KMS-11 (cell line): Measurements from ENCODE around the gene OTC.
A peak's percentile ranks its signal among the peaks of the same experiment; 100 is the strongest.

Experiments
- H2AFZ ChIP-seq: fragments of 200-600 bp; sonication (generic); 2 replicates; pipeline ENCODE4 v1.6.1; 2016; ENCODE audit warnings: antibody characterized with exemption, mixed run types, low read depth
- H3K27ac ChIP-seq: fragments of 200-600 bp; sonication (generic); 2 replicates; pipeline ENCODE4 v1.6.1; 2016; ENCODE audit warnings: mild to moderate bottlenecking, mixed run types
- H3K27me3 ChIP-seq: fragments of 200-600 bp; sonication (generic); 2 replicates; pipeline ENCODE4 v1.6.1; 2017; ENCODE audit warnings: mild to moderate bottlenecking, low read depth, mixed run types, moderate library complexity; ENCODE audit not compliant: insufficient read depth
- H3K36me3 ChIP-seq: fragments of 200-600 bp; sonication (generic); 2 replicates; pipeline ENCODE4 v1.6.1; 2017; ENCODE audit warnings: mild to moderate bottlenecking, mixed run types; ENCODE audit not compliant: insufficient read depth
- H3K4me1 ChIP-seq: fragments of 200-600 bp; sonication (generic); 2 replicates; pipeline ENCODE4 v1.6.1; 2016; ENCODE audit warnings: mild to moderate bottlenecking, low read depth, mixed run types; ENCODE audit not compliant: poor library complexity, severe bottlenecking
- H3K4me2 ChIP-seq: fragments of 200-600 bp; sonication (generic); 2 replicates; pipeline ENCODE4 v1.7.0; 2016; ENCODE audit warnings: mild to moderate bottlenecking, mixed run types
- H3K4me3 ChIP-seq: fragments of 200-600 bp; sonication (generic); IDR thresholded peaks from 2 replicates; pipeline ENCODE4 v1.6.1; 2017; ENCODE audit warnings: low read depth, low read length, mixed read lengths; ENCODE audit not compliant: insufficient read depth
- H3K79me2 ChIP-seq: fragments of 200-600 bp; sonication (generic); 2 replicates; pipeline ENCODE4 v1.6.1; 2016; ENCODE audit warnings: low read depth, mixed run types; ENCODE audit not compliant: insufficient read depth
- H3K9ac ChIP-seq: fragments of 200-600 bp; sonication (generic); 2 replicates; pipeline ENCODE4 v1.6.1; 2016; ENCODE audit warnings: mild to moderate bottlenecking, mixed run types
- H4K20me1 ChIP-seq: fragments of 200-600 bp; sonication (generic); 2 replicates; pipeline ENCODE4 v1.6.1; 2016; ENCODE audit warnings: mild to moderate bottlenecking, mixed run types; ENCODE audit not compliant: insufficient read depth
- TF ChIP-seq, protein P1 (sequence below): fragments of 200-600 bp; sonication (generic); conservative IDR thresholded peaks from 2 replicates; pipeline ENCODE4 v1.6.1; 2017; ENCODE audit warnings: low read depth, mild to moderate bottlenecking, antibody characterized with exemption, low read length, moderate library complexity, mixed read lengths

OTC gene

GRCh38 chrX:38318606-38319005, 33.8 kb upstream of the OTC start:
- Histone ChIP-seq H3K27ac (no peak overlapping the region), H3K4me2 (no peak overlapping the region), H3K4me1 (no peaks in the 10 kb centered on the region), H4K20me1 (no peaks in the 10 kb centered on the region), H3K36me3 (no peaks in the 10 kb centered on the region), H2AFZ (no peak overlapping the region), H3K27me3 (no peaks in the 10 kb centered on the region), H3K4me3 (no peak overlapping the region), H3K9ac (no peak overlapping the region), H3K79me2 (no peaks in the 10 kb centered on the region)
- TF ChIP-seq, protein P1, sequence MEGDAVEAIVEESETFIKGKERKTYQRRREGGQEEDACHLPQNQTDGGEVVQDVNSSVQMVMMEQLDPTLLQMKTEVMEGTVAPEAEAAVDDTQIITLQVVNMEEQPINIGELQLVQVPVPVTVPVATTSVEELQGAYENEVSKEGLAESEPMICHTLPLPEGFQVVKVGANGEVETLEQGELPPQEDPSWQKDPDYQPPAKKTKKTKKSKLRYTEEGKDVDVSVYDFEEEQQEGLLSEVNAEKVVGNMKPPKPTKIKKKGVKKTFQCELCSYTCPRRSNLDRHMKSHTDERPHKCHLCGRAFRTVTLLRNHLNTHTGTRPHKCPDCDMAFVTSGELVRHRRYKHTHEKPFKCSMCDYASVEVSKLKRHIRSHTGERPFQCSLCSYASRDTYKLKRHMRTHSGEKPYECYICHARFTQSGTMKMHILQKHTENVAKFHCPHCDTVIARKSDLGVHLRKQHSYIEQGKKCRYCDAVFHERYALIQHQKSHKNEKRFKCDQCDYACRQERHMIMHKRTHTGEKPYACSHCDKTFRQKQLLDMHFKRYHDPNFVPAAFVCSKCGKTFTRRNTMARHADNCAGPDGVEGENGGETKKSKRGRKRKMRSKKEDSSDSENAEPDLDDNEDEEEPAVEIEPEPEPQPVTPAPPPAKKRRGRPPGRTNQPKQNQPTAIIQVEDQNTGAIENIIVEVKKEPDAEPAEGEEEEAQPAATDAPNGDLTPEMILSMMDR, result no peak

GRCh38 chrX:38320819-38321218, 31.6 kb upstream of the OTC start:
- Histone ChIP-seq H2AFZ (no peak overlapping the region), H3K27ac (no peak overlapping the region), H3K4me1 (no peaks in the 10 kb centered on the region), H3K36me3 (no peaks in the 10 kb centered on the region), H3K9ac (no peak overlapping the region), H3K4me2 (no peak overlapping the region), H3K27me3 (no peaks in the 10 kb centered on the region), H3K79me2 (no peaks in the 10 kb centered on the region), H4K20me1 (no peaks in the 10 kb centered on the region), H3K4me3 (no peak overlapping the region)
- TF ChIP-seq, protein P1, result no peak

DNA sequence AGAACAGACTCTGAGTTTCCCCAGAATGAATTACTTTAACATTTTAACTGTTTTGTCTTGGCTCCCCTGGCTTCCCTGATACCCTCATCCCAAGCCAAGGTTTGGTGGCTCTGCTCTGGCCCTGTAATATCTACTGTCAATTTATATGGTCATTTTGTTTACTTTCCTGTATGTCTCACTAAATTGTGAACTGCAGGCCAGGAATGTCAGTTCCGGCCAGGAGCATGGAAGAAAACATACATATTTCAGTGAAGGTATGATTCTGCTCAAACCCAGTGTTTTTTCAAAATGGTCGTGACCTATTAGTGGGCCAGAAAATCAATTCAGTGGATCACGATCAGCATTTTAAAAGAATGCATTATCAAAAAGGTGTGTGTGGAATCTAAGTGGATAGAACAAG, 26.3 kb upstream of the OTC start:
- Histone ChIP-seq H4K20me1 (no peaks in the 10 kb centered on the region), H3K9ac (peak overlapping the region; percentile 85; the same call in 1 of the 2 replicates), H3K36me3 (no peaks in the 10 kb centered on the region), H3K4me1 (no peaks in the 10 kb centered on the region), H3K4me2 (peak overlapping the region; percentile 63), H3K27ac (no peak overlapping the region), H3K27me3 (no peaks in the 10 kb centered on the region), H3K79me2 (no peaks in the 10 kb centered on the region), H3K4me3 (no peak overlapping the region), H2AFZ (0 out of 2 replicates have a peak overlapping the region, but pooled peaks have one; percentile 80)
- TF ChIP-seq, protein P1, result no peak

DNA sequence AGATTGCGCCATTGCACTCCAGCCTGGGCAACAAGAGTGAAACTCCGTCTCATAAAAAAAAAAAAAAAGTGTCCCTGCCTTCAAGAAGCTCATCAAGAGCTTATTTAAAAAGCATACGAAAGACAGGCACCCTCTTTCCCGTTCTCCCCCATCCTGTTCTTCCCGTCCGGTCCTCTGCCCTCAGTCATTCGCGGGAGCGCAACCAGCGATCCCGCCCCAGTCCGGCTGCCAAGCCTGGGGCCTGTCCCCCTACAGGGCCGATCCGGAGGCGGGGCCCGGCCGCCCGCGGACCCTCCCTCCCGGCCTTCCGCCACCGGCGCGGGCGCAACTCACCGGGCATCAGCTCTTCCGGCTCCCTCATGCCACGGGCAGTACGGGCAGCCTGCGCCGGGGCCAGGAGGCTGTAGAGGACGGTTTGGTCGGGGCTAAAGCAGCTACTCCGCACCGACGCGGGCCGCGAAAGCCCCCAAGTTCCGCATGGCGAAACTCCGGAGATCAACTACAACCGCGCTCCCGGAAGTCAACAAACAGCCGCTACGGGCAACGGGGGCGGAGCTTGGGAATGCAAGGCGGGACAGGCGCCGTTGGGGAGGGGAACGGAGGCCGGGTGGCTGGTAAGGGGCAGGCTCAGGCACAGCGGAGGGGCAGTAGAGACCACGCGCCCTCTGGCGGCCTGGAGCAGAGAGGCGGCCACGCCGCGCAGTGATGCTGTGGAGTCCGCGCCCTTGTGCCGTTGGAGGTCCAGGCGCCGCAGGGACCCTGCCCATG, 25.2 kb upstream of the OTC start, which contains the start of gene RPGR:
RPGR (minus strand) TSS at position 503 of the 768 bp plus-strand sequence; CDS start at position 361, 142 bp downstream.
- Histone ChIP-seq H3K9ac (peak within 1 kb of the TSS; percentile 85), H2AFZ (peak within 1 kb of the TSS; percentile 80), H3K27ac (peak within 1 kb of the TSS; percentile 81), H3K4me2 (peak within 1 kb of the TSS; percentile 63), H3K4me3 (no peak within 1 kb of the TSS), H3K79me2 (no peaks in the 10 kb centered on the region), H3K27me3 (no peaks in the 10 kb centered on the region), H3K4me1 (no peaks in the 10 kb centered on the region), H3K36me3 (no peaks in the 10 kb centered on the region), H4K20me1 (no peaks in the 10 kb centered on the region)
- TF ChIP-seq, protein P1, result peak; percentile 63
